ENCODE results near the gene PGLYRP1. TPM values are rescaled to one million over a fixed set of nuclear protein-coding genes. Genes with fewer than 3 reads are reported as not detected.
A peak's percentile ranks its signal among the peaks of the same experiment; 100 is the strongest.

Gene PGLYRP1
- total and polyA plus RNA-seq, 2 of the 13 experiments (the other 11 are each of a cell fraction or from before 2014, with no cell fraction given): not detected

DNA sequence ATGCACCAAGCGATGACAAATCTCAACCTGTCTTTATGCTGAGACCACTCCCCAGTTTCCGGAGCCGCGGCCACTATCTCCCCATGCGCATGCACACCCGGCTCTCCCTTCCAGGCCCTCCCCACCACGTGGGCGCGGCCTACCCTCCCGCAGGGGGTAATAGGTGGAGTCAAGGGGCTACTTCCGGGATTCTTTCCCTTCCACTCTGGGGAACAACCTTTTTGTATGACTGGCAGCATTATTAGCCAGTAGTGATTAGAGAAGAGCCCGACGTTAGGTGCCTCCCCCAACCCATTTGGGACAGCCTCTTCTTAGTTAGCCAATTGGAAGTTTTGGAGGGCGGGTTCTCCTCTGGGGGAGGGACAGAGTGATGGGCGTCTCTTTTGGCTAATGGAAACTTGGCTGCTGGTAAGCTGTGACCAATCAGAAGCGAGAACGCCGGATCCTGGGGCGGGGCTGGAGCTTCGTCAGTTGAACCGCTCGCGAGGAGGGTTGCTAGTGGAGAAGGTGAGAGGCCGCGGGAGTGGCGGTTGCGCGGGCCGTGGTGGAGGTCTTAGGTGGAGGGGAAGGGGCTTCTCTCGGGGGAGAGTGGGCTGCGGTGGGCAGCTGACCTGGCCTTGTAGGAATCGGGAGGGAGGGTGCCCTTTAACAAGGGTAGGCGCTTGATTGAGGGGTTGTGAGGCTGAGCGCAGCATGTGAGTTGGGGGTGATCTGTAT lies 27.7 kb downstream of the PGLYRP1 start, which contains the start of gene CCDC61 (continued):
- TF ChIP-seq, protein P1, sequence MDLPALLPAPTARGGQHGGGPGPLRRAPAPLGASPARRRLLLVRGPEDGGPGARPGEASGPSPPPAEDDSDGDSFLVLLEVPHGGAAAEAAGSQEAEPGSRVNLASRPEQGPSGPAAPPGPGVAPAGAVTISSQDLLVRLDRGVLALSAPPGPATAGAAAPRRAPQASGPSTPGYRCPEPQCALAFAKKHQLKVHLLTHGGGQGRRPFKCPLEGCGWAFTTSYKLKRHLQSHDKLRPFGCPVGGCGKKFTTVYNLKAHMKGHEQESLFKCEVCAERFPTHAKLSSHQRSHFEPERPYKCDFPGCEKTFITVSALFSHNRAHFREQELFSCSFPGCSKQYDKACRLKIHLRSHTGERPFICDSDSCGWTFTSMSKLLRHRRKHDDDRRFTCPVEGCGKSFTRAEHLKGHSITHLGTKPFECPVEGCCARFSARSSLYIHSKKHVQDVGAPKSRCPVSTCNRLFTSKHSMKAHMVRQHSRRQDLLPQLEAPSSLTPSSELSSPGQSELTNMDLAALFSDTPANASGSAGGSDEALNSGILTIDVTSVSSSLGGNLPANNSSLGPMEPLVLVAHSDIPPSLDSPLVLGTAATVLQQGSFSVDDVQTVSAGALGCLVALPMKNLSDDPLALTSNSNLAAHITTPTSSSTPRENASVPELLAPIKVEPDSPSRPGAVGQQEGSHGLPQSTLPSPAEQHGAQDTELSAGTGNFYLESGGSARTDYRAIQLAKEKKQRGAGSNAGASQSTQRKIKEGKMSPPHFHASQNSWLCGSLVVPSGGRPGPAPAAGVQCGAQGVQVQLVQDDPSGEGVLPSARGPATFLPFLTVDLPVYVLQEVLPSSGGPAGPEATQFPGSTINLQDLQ (CRISPR knock-in tag; IDR thresholded peaks at IDR 0.05): no peak
- TF ChIP-seq, protein P2, sequence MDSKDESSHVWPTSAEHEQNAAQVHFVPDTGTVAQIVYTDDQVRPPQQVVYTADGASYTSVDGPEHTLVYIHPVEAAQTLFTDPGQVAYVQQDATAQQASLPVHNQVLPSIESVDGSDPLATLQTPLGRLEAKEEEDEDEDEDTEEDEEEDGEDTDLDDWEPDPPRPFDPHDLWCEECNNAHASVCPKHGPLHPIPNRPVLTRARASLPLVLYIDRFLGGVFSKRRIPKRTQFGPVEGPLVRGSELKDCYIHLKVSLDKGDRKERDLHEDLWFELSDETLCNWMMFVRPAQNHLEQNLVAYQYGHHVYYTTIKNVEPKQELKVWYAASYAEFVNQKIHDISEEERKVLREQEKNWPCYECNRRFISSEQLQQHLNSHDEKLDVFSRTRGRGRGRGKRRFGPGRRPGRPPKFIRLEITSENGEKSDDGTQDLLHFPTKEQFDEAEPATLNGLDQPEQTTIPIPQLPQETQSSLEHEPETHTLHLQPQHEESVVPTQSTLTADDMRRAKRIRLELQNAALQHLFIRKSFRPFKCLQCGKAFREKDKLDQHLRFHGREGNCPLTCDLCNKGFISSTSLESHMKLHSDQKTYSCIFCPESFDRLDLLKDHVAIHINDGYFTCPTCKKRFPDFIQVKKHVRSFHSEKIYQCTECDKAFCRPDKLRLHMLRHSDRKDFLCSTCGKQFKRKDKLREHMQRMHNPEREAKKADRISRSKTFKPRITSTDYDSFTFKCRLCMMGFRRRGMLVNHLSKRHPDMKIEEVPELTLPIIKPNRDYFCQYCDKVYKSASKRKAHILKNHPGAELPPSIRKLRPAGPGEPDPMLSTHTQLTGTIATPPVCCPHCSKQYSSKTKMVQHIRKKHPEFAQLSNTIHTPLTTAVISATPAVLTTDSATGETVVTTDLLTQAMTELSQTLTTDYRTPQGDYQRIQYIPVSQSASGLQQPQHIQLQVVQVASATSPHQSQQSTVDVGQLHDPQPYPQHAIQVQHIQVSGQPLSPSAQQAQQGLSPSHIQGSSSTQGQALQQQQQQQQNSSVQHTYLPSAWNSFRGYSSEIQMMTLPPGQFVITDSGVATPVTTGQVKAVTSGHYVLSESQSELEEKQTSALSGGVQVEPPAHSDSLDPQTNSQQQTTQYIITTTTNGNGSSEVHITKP (CRISPR knock-in tag; IDR thresholded peaks at IDR 0.05; ENCODE audit: low read depth): 0 out of 2 replicates have a peak, but pooled peaks have one; percentile 45
- TF ChIP-seq SMC3 (IDR thresholded peaks at IDR 0.05; ENCODE audit: low read length) (no peak), USF2 (IDR thresholded peaks at IDR 0.05; ENCODE audit: low read depth, low read length) (peak; percentile 76), USF2 (CRISPR knock-in tag; IDR thresholded peaks at IDR 0.05; ENCODE audit: borderline replicate concordance) (peak; percentile 88), ZNF772 (CRISPR knock-in tag; IDR thresholded peaks at IDR 0.05) (no peak; the same call in 1 of the 2 replicates), HMGXB4 (CRISPR knock-in tag; IDR thresholded peaks at IDR 0.05; ENCODE audit: borderline replicate concordance in 1 of 2, low read depth in 1 of 2) (no peak), ATF1 (CRISPR knock-in tag; IDR thresholded peaks at IDR 0.05) (peak; percentile 94), KLF16 (CRISPR knock-in tag; IDR thresholded peaks at IDR 0.05) (peak in 1 of 2 experiments; percentile 39; a peak in 1 of 4 replicates), ZSCAN12 (CRISPR knock-in tag; IDR thresholded peaks at IDR 0.05) (no peak), ZNF749 (CRISPR knock-in tag; IDR thresholded peaks at IDR 0.05; ENCODE audit: borderline replicate concordance) (no peak), SRSF4 (IDR thresholded peaks at IDR 0.05; ENCODE audit: low read depth, low read length, poor library complexity, severe bottlenecking) (no peak), POLR2G (IDR thresholded peaks at IDR 0.05; ENCODE audit: low read depth, low read length) (peak; percentile 96)
- TF ChIP-seq, protein P3, sequence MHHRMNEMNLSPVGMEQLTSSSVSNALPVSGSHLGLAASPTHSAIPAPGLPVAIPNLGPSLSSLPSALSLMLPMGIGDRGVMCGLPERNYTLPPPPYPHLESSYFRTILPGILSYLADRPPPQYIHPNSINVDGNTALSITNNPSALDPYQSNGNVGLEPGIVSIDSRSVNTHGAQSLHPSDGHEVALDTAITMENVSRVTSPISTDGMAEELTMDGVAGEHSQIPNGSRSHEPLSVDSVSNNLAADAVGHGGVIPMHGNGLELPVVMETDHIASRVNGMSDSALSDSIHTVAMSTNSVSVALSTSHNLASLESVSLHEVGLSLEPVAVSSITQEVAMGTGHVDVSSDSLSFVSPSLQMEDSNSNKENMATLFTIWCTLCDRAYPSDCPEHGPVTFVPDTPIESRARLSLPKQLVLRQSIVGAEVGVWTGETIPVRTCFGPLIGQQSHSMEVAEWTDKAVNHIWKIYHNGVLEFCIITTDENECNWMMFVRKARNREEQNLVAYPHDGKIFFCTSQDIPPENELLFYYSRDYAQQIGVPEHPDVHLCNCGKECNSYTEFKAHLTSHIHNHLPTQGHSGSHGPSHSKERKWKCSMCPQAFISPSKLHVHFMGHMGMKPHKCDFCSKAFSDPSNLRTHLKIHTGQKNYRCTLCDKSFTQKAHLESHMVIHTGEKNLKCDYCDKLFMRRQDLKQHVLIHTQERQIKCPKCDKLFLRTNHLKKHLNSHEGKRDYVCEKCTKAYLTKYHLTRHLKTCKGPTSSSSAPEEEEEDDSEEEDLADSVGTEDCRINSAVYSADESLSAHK (CRISPR knock-in tag; IDR thresholded peaks at IDR 0.05; ENCODE audit: borderline replicate concordance): no peak

Measured in HepG2 (cell line).